Measurements from ENCODE around the gene ZFP3. TPM values are rescaled to one million over a fixed set of nuclear protein-coding genes. Genes with fewer than 3 reads are reported as not detected.
A peak's percentile ranks its signal among the peaks of the same experiment; 100 is the strongest.
"Not testable (repeated sequence)": the region's sequence is repeated elsewhere in the genome, so short reads cannot be mapped to it uniquely, and the experiment has no call there.

ZFP3 gene
- total RNA-seq, 2 donors from 2014 or later: 7.2 to 7.4 TPM

DNA sequence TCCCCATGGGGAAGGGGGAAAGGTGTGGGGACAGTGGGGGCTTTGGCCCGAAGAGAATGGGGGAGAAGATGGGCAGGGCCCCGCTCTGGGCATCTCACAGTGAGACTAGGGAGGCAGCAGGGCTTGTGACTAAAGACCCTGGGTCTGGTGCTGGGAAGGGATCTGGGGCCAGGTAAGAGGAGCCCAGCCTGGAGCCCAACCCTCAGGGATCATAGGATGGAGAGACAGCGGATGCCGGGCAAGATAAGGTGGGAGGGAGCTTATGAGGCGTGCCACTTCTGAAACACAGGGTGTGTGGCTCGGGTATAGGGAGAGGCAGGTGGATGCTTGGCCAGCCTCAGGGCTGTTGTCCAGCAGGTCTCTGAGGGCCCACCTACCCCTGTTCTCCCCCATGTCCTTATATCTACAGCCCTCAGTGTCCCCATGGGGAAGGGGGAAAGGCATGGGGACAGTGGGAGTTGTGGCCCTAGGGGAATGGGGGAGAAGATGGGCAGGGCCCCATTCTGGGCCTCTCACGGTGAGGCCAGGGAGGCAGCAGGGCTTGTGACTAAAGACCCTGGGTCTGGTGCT lies 53.0 kb downstream of the ZFP3 start:
- Histone ChIP-seq H3K4me3 (no peak overlapping the region), H3K4me1 (no peaks in the 10 kb centered on the region)

DNA sequence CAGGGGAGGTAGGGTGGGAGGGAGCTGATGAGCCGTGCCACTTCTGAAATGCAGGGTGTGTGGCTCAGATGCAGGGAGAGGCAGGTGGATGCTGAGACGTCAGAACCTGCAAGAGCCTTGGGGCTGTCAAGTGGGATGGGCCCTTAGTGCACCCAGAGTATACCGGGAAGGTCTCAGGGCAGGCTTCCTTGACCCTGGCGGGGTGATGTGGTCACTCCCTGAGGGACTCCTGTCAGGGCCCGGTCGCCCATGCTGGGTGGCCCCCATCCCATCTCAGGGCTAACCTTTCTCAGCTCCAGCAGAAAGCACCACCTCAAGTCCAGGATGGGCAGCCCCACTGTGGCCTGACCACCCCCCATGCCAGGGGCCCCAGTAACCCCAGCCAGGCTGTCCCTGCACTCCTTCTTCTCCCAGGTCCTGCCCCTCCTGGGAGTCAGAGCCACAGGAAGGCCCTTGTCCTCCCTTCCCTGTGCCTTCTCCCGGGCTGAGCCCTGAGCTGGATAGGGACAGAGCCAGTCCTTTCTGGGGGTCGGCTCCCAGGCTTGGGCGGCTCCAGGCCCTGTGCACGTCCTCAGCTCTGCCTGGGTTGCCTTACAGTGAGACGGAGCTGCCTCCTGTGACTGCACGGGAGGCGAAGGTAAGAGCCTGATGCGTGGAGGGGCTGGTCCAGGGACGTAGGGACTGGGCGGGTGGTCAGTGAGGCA lies 53.7 kb downstream of the ZFP3 start:
- DNase-seq (ENCODE audit: low spot score): peak; percentile 28
- not testable (repeated sequence) for H3K27me3 ChIP-seq, H3K9me3 ChIP-seq, H3K4me1 ChIP-seq, H3K36me3 ChIP-seq, H3K27ac ChIP-seq, H3K4me3 ChIP-seq

More for the DNA sequence above, 53.0 kb downstream of the ZFP3 start:
- Histone ChIP-seq H3K9me3 (no peaks in the 10 kb centered on the region), H3K27ac (no peak overlapping the region), H3K36me3 (no peaks in the 10 kb centered on the region), H3K27me3 (no peaks in the 10 kb centered on the region)
- DNase-seq (ENCODE audit: low spot score): no peak
- TF ChIP-seq, protein P1, sequence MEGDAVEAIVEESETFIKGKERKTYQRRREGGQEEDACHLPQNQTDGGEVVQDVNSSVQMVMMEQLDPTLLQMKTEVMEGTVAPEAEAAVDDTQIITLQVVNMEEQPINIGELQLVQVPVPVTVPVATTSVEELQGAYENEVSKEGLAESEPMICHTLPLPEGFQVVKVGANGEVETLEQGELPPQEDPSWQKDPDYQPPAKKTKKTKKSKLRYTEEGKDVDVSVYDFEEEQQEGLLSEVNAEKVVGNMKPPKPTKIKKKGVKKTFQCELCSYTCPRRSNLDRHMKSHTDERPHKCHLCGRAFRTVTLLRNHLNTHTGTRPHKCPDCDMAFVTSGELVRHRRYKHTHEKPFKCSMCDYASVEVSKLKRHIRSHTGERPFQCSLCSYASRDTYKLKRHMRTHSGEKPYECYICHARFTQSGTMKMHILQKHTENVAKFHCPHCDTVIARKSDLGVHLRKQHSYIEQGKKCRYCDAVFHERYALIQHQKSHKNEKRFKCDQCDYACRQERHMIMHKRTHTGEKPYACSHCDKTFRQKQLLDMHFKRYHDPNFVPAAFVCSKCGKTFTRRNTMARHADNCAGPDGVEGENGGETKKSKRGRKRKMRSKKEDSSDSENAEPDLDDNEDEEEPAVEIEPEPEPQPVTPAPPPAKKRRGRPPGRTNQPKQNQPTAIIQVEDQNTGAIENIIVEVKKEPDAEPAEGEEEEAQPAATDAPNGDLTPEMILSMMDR (IDR thresholded peaks at IDR 0.05): no peak

DNA sequence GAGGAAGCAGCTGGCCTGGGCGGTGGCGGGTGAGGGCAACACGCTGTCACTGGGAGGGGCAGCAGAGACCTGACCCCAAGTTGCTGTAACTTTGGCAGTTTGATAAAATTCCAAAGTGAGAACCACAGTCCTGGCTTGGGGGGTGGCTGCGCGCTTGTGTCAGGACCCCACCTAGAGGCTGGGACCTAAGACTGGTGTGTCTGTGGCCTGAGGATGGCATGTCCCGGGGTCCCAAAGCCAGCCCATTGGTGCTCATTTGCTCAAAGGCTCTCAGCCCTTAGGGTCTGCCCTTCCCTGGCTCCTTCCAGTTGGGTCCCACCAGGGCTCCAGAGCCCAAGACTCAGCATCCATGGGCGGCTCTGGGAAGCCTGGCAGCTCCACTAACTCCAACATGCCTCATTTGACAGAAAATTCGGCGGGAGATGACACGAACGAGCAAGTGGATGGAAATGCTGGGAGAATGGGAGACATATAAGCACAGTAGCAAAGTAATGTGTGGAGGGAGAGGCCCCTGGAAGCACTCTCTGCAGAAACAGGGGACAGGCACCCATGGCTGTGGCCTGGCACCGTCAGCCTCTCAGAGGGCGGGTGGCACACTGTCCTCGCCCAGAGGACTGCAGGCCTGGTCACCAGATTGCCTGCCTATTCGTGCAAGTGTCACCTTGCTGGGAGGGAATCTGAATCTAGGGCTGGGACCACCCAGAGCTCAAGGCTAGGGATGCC lies 54.4 kb downstream of the ZFP3 start:
- not testable (repeated sequence) for H3K4me1 ChIP-seq, H3K27ac ChIP-seq, H3K36me3 ChIP-seq, H3K9me3 ChIP-seq, H3K4me3 ChIP-seq, H3K27me3 ChIP-seq
- peak; percentile 52 for DNase-seq (ENCODE audit: low spot score)

DNA sequence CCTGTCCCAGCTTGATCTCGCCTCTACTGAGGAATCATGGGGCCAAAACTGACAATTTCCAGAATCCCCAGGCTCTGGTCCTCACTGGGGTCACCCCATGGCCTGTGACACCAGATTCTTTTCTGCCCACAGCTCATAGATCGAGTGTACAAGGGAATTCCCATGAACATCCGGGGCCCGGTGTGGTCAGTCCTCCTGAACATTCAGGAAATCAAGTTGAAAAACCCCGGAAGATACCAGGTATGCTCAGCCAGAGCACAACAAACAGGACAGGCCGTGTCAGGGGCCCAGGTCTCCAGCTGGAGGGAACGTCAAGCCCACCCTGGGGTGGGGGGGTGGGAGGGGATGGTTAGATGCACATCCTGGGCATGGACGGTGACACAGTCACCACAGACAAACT lies 55.0 kb downstream of the ZFP3 start:
- Histone ChIP-seq H3K9me3 (no peaks in the 10 kb centered on the region), H3K4me3 (no peak overlapping the region), H3K4me1 (no peaks in the 10 kb centered on the region), H3K27me3 (no peaks in the 10 kb centered on the region), H3K27ac (no peak overlapping the region), H3K36me3 (no peaks in the 10 kb centered on the region)
- TF ChIP-seq, protein P1 (IDR thresholded peaks at IDR 0.05): no peak
- no peak for DNase-seq (ENCODE audit: low spot score)

DNA sequence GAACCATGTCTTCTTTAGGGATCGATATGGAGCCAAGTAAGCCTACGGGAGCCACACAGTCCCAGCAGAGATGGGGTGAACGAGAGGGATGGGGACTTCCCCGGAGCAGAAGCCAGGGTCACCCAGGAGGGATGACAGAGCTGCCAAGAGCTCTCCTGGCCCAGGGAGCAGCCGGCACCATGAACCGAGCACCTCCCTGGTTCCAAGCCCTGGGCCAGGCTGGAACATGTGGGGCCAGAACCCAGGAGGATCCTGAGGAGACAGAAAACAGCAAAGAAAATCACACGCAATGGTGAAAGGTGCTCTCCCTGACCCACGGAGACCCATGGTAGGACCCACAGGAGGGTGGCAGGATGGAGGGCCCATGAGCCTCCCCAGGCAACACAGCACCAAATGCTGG lies 55.7 kb downstream of the ZFP3 start:
- H3K27me3 ChIP-seq, H3K27ac ChIP-seq, H3K4me1 ChIP-seq, H3K36me3 ChIP-seq, H3K4me3 ChIP-seq, H3K9me3 ChIP-seq: not testable (repeated sequence)
- peak; percentile 48 for DNase-seq (ENCODE audit: low spot score)

DNA sequence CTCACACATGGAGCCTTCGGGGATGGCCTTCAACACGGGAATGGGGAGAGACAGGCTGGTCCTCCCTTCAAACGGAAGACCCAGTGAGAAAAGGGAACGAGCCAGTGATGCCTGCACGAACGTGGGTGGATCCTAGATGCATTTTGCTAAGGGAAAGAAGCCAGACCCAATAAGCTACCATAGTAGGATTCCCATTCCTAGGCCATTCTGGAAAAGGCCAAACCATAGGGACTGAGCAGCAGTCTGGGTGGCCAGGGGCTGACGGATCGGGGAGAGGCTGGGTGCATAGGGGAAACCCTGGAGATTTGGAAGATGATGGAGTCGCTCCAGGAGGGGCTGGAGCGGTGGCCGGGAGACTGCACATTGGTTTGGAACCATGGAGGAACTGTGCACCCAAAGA lies 56.3 kb downstream of the ZFP3 start:
- not testable (repeated sequence) for H3K36me3 ChIP-seq, H3K4me3 ChIP-seq, H3K27ac ChIP-seq, H3K4me1 ChIP-seq, H3K27me3 ChIP-seq, H3K9me3 ChIP-seq
- DNase-seq (ENCODE audit: low spot score): peak; percentile 11

DNA sequence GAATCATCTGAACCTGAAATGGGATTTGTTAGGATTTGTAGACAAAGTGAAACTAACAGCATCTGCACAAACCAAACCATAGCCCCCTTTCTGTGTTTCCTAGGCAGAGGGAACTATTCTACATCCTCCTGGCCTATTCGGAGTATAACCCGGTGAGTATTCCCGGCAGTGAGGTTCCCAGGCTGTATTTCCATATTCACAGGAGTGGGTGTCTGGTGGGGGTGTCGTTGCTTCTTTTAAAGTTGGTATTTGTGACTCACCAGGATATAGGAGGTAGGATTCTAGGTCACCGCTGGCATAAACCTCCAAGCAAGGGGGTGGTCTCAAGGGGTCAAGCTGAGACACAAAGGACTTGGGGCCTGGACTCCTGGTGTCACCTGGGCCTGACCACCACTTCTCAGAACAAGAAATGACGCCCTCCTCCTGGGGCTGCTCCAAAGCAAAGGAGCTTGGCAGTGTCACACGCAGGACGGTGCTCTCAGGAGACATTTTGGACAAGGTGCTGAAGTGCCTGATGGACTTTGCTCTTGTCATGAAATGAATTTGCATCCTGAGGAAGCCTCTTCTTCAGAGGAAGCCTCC lies 57.0 kb downstream of the ZFP3 start:
- H3K4me3 ChIP-seq; H3K36me3 ChIP-seq; H3K27me3 ChIP-seq; H3K9me3 ChIP-seq; H3K27ac ChIP-seq; H3K4me1 ChIP-seq; DNase-seq (ENCODE audit: low spot score): not testable (repeated sequence)

DNA sequence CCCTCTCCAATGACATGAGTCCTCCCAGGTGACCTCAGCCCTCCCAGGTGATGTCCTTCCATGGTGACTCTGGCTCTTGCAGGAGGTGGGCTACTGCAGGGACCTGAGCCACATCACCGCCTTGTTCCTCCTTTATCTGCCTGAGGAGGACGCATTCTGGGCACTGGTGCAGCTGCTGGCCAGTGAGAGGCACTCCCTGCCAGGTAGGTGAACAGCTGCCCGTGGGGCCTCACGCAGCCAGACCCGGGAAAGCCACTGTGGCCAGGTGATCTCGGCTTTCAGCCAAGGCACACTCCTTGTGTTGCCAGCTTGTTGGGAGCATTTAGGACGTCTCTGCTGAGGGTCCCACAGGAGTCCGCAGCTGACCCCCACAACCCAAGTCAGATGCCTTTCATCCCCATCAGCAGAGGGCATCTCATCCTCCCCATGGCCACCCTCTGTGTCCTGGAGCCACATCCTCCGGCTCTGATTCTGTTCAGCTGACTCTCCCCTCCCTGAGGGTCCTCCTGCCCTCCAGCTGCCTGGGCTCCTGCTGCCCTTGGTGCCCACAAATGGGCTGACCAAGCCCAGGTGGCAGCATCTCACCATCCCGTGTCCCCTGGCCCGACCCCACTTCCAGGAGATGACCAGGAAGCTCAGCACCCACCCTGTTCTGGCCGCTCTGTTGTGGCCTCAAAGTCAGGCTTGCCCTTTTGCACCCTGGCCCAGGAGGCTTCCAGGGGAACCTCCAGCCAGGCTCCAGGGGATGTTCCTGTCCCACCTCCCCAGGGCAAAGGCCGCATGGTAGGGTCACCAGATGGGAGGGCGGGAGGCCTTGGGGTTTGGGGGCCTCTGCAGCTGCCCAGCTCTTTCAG lies 57.7 kb downstream of the ZFP3 start:
- no peak overlapping the region for H3K4me3 ChIP-seq
- TF ChIP-seq, protein P1 (IDR thresholded peaks at IDR 0.05): no peak
- H3K36me3 ChIP-seq: no peaks in the 10 kb centered on the region

DNA sequence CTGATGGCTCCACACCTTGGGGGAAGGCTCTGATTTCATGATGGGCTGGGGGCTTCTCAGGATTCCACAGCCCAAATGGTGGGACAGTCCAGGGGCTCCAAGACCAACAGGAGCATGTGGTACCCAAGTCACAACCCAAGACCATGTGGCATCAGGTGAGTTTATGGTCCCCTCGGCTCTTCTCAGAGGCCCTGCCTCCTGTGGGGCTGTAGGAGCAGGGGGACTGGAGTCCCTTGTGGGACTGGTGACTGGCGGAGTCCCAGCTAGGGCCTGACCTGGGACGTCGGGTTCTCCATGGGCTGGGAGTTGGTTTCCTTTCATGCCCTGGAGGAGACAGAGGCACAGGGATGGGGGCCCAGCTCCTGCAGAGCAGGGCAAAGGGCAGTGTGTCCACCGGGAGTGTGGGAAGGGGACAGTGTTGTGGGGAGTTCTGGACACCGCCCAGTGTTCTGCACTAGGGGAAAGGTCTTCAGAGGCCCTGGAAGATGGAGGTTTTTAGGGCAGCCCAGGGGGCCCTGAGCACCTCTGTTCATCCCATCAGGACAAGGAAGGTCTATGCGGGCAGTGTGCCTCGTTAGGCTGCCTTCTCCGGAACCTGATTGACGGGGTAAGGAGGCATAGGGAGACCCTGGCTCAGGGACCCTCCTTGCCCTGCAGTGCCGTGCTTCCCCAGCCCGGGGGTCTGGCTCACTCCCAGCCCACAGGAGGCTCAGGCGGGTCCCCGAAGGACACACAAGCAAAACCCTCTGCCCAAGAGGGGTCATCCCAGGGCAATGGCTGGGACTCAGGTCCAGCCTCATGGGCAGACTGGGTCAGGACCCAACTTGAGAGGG lies 58.5 kb downstream of the ZFP3 start:
- H3K27ac ChIP-seq, H3K9me3 ChIP-seq, H3K4me1 ChIP-seq, H3K36me3 ChIP-seq, H3K27me3 ChIP-seq, H3K4me3 ChIP-seq: not testable (repeated sequence)
- DNase-seq (ENCODE audit: low spot score): peak; percentile 40

More for the DNA sequence above, 57.7 kb downstream of the ZFP3 start:
- Histone ChIP-seq H3K27ac (no peak overlapping the region), H3K4me1 (no peaks in the 10 kb centered on the region), H3K9me3 (no peaks in the 10 kb centered on the region), H3K27me3 (no peaks in the 10 kb centered on the region)
- peak; percentile 50 for DNase-seq (ENCODE audit: low spot score)
